Left lung (tissue), 10 donors: ENCODE data around the gene LIMK1. TPM values are rescaled to one million over a fixed set of nuclear protein-coding genes. Genes with fewer than 3 reads are reported as not detected.
"Not testable (repeated sequence)": the region's sequence is repeated elsewhere in the genome, so short reads cannot be mapped to it uniquely, and the experiment has no call there.

Source experiments
- ATAC-seq: fragments of 200-7000 bp; cut with Tn5 transposase; one replicate; pipeline ENCODE4 v1.9.1; 2020; ENCODE audit warnings: moderate library complexity
- DNase-seq, 4 donors: peaks; one replicate each; pipeline ENCODE4 v3.0.0-alpha.2; 2013 to 2020
- H3K27ac ChIP-seq, 2 donors: fragments of 200-600 bp; sonication (generic) in 1 of 2; one replicate each; pipeline versions ENCODE4 v1.5.0 to v1.8.0; 2020 to 2021
- H3K27me3 ChIP-seq, 2 donors: fragments of 200-600 bp; sonication (generic) in 1 of 2; one replicate each; pipeline versions ENCODE4 v1.5.0 to v1.8.0; 2020 to 2021
- H3K36me3 ChIP-seq, 2 donors: fragments of 200-600 bp; sonication (generic) in 1 of 2; one replicate each; pipeline versions ENCODE4 v1.5.0 to v1.8.0; 2020 to 2021
- H3K4me1 ChIP-seq, 2 donors: fragments of 200-600 bp; one replicate each; pipeline ENCODE4 v1.8.0; 2021
- H3K4me3 ChIP-seq, 2 donors: fragments of 200-600 bp; sonication (generic) in 1 of 2; one replicate each; pipeline versions ENCODE4 v1.5.0 to v1.8.0; 2020 to 2021; ENCODE audit warnings: mild to moderate bottlenecking in 1 of 2
- H3K9me3 ChIP-seq, 2 donors: fragments of 200-600 bp; sonication (generic) in 1 of 2; one replicate each; pipeline versions ENCODE4 v1.5.0 to v1.8.0; 2020 to 2021
- intact Hi-C, 2 donors: fragments of 100-400 bp; cut with DNase I; formaldehyde crosslinking; loops; one replicate each; pipeline versions ENCODE4 v1.11.2 to v1.14.2; 2022
- polyA plus RNA-seq, 6 donors: library from polyadenylated mRNA; unstranded; fragments of 120-200 nt; gene quantifications; one replicate each; pipeline ENCODE4 v1.2.1, GENCODE V29; 2013; ENCODE audit not compliant: insufficient read length in 6 of 6
- total RNA-seq, 2 donors: library from RNA; stranded (reverse); fragmentation: NEBNext Ultra II Directional; extraction: Animal tissue kit (Norgen Biotek cat#: 25700); gene quantifications; one replicate each; pipeline ENCODE4 v1.2.1, GENCODE V29; 2021
- TF ChIP-seq, protein P1 (sequence below), 2 donors: fragments of 200-600 bp; sonication (generic) in 1 of 2; IDR thresholded peaks; one replicate each; pipeline versions ENCODE4 v1.5.0 to v1.8.0; 2021; ENCODE audit warnings: antibody characterized with exemption in 2 of 2
- donor health status: DM: no; HTN: yes; CAD: no.
- donor health status: DM: no; HTN: no; CAD: no.

LIMK1 gene
- total and polyA plus RNA-seq, 8 donors: 17.4 to 47.2 (median 25.1) TPM

DNA sequence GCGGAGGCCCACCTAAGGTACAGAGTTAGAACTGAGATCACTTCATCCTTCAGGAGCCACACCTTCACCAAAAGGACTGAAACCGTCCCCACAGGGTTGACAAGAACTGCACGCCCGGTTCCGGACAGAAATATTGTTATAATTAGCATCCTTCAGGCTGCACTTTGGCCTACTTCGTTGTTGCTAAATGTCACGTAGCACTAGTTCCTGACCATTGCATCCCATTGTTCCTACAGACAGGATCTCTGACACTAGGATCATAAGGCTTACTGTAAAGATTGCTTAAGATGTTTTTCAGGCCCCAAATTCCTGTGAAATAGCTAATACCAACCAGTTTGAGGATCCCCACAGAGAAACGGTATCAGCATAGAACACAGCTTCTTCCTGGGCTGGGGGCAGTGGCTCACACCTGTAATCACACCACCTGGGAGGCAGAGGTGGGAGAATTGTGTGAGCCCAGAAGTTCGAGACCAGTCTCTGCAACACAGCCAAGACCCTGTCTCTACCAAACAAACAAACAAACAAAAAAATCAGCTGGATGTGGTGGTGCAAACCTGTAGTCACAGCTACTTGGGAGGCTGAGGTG lies 72.3 kb downstream of the LIMK1 start:
- H3K4me3 ChIP-seq: no peak overlapping the region
- no peaks in the 10 kb centered on the region for H3K27me3 ChIP-seq
- ATAC-seq: no peak
- DNase-seq: no peak
- TF ChIP-seq, protein P1, sequence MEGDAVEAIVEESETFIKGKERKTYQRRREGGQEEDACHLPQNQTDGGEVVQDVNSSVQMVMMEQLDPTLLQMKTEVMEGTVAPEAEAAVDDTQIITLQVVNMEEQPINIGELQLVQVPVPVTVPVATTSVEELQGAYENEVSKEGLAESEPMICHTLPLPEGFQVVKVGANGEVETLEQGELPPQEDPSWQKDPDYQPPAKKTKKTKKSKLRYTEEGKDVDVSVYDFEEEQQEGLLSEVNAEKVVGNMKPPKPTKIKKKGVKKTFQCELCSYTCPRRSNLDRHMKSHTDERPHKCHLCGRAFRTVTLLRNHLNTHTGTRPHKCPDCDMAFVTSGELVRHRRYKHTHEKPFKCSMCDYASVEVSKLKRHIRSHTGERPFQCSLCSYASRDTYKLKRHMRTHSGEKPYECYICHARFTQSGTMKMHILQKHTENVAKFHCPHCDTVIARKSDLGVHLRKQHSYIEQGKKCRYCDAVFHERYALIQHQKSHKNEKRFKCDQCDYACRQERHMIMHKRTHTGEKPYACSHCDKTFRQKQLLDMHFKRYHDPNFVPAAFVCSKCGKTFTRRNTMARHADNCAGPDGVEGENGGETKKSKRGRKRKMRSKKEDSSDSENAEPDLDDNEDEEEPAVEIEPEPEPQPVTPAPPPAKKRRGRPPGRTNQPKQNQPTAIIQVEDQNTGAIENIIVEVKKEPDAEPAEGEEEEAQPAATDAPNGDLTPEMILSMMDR (IDR thresholded peaks at IDR 0.05): no peak
- H3K36me3 ChIP-seq: no peaks in the 10 kb centered on the region
- intact Hi-C loops: no loop called here
- H3K27ac ChIP-seq: no peak overlapping the region
- no peaks in the 10 kb centered on the region for H3K9me3 ChIP-seq
- no peaks in the 10 kb centered on the region for H3K4me1 ChIP-seq

DNA sequence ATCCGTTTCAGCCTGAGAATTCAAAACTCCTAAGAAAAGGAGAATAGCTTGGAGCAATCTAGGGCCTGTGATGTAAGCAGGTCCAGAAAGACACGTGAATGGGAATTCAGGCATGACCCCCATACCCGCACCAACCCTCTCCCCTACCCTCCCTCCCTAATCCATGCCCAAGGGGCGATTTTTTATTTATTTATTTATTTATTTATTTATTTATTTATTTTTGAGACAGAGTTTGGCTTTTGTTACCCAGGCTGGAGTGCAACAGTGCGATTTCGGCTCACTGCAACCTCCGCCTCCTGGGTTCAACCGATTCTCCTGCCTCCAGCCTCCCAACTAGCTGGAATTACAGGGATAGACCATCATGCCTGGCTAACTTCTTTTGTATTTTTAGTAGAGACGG lies 74.0 kb downstream of the LIMK1 start:
- Histone ChIP-seq H3K4me1 (no peaks in the 10 kb centered on the region), H3K27me3 (no peaks in the 10 kb centered on the region), H3K36me3 (no peaks in the 10 kb centered on the region), H3K4me3 (no peak overlapping the region), H3K9me3 (no peaks in the 10 kb centered on the region), H3K27ac (no peak overlapping the region)
- intact Hi-C loops: no loop called here
- TF ChIP-seq, protein P1 (IDR thresholded peaks at IDR 0.05): no peak
- no peak for ATAC-seq
- no peak for DNase-seq

DNA sequence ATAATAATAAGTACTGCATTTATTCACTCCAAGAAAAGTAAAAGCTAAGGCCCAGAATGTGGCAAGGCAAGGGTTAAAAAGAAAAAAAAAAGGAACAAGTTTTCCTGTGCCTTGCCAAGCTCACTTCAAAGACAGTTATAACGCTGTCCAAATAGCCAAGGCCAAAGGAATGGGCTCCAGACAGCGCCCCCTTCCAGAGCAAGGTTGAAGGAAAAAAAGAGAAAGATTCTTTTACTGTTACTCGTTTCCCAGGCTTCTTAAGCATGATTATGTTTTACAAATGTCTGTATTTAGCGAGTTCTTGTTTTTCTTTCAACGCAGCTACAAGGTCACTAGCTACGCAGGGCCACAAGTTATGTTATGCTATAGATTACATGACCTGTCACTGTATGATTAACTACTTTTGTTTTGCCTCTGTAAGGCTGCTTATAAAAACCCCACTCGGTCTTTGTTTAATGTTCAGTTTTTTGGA lies 81.4 kb downstream of the LIMK1 start:
- Histone ChIP-seq H3K4me1 (no peaks in the 10 kb centered on the region), H3K9me3 (no peaks in the 10 kb centered on the region), H3K4me3 (no peak overlapping the region), H3K36me3 (no peaks in the 10 kb centered on the region), H3K27ac (no peak overlapping the region), H3K27me3 (no peaks in the 10 kb centered on the region)
- intact Hi-C loops: no loop called here
- DNase-seq: peak in 1 of 4 donors; percentile 46
- TF ChIP-seq, protein P1 (IDR thresholded peaks at IDR 0.05): no peak
- ATAC-seq: no peak

DNA sequence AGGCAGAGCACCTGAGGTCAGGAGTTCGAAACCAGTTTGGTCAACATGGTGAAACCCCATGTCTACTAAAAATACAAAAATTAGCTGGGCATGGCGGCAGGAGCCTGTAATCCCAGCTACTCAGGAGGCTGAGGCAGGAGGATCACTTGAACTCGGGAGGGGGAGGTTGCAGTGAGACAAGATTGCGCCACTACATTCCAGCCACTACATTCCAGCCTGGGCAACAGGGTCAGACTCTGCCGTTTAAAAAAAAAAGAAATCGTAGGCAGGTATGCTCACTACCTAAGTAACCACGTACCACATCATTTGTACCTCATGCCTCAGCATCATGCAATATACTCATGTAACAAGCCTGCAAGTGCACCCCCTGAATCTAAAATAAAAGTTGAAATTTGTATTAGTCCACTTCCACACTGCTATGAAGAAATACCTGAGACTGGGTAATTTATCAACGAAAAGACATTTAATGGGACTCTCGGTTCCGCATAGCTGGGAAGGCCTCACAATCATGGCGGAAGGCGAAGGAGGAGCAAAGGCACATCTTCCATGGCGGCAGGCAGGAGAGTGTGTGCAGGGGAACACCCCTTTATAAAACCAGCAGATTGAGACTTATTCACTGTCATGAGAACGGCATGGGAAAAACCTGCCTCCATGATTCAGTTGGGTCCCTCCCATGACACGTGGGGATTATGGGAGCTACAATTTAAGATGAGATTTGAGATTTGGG lies 82.4 kb downstream of the LIMK1 start:
- Histone ChIP-seq H3K36me3 (no peaks in the 10 kb centered on the region), H3K4me3 (no peak overlapping the region), H3K4me1 (no peaks in the 10 kb centered on the region), H3K27ac (no peak overlapping the region), H3K27me3 (no peaks in the 10 kb centered on the region), H3K9me3 (no peaks in the 10 kb centered on the region)
- DNase-seq (no peak), ATAC-seq (no peak)
- intact Hi-C loops: no loop called here
- TF ChIP-seq, protein P1 (IDR thresholded peaks at IDR 0.05): no peak

DNA sequence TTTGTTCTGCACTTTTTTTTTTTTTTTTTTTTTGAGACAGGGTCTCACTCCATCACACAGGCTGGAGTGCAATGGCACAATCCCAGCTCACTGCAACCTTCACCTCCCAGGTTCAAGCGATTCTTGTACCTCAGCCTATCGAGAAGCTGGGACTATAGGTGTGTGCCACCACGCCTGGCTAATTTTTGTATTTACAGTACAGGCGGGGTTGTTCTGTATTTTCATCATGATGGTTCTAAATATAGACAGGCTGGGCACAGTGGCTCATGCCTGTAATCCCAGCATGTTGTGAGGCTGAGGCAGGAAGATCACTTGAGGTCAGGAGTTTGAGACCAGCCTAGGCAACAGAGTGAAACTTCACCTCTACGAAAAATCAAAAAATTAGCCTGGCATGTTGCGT lies 83.7 kb downstream of the LIMK1 start:
- H3K9me3 ChIP-seq, H3K27me3 ChIP-seq, intact Hi-C loops, H3K4me1 ChIP-seq, ATAC-seq, DNase-seq, H3K4me3 ChIP-seq, H3K36me3 ChIP-seq, H3K27ac ChIP-seq: not testable (repeated sequence)

Other genes with a start within 250 kb of the LIMK1 start
- gene METTL27, start 241.3 kb upstream of the LIMK1 start, total RNA-seq: 1 to 10 TPM; 1.5 to 2.6 TPM
- gene METTL27, start 241.3 kb upstream of the LIMK1 start, polyA plus RNA-seq: 1 to 10 TPM; 2.1 to 6.4 (median 4.6) TPM
- not detected for gene TMEM270, start 222.6 kb upstream of the LIMK1 start, total RNA-seq
- not detected for gene TMEM270, start 222.6 kb upstream of the LIMK1 start, polyA plus RNA-seq
- gene ELN, start 55.6 kb upstream of the LIMK1 start, total RNA-seq: 100 to 1,000 TPM; 202 to 673 TPM
- 100 to 1,000 TPM; 212 to 303 (median 229) TPM for gene ELN, start 55.6 kb upstream of the LIMK1 start, polyA plus RNA-seq
- 100 to 1,000 TPM; 203 to 259 TPM for gene EIF4H, start 90.6 kb downstream of the LIMK1 start, total RNA-seq
- 100 to 1,000 TPM; 258 to 308 (median 273) TPM for gene EIF4H, start 90.6 kb downstream of the LIMK1 start, polyA plus RNA-seq
- 10 to 100 TPM; 17.1 to 64.7 TPM for gene LAT2, start 126.2 kb downstream of the LIMK1 start, total RNA-seq
- 1 to 10 TPM; 4.1 to 5.5 (median 4.7) TPM for gene LAT2, start 126.2 kb downstream of the LIMK1 start, polyA plus RNA-seq
- 10 to 100 TPM; 17.0 to 24.5 TPM for gene RFC2, start 170.6 kb downstream of the LIMK1 start, total RNA-seq
- 10 to 100 TPM; 37.1 to 48.1 (median 38.9) TPM for gene RFC2, start 170.6 kb downstream of the LIMK1 start, polyA plus RNA-seq
- 10 to 100 TPM; 20.6 to 23.2 TPM for gene CLIP2, start 205.6 kb downstream of the LIMK1 start, total RNA-seq
- 10 to 100 TPM; 23.0 to 32.8 (median 28.1) TPM for gene CLIP2, start 205.6 kb downstream of the LIMK1 start, polyA plus RNA-seq